Measurements from ENCODE around the gene RSL24D1. TPM values are rescaled to one million over a fixed set of nuclear protein-coding genes. Genes with fewer than 3 reads are reported as not detected.
"Not testable (repeated sequence)": the region's sequence is repeated elsewhere in the genome, so short reads cannot be mapped to it uniquely, and the experiment has no call there.

Gene RSL24D1
- total RNA-seq, 1 donor from 2014 or later, result 74.0 TPM

- intact Hi-C loops (cut with micrococcal nuclease), result loop anchor here (1.0 kb wide), 1 partner anchor 57 kb away; no protein-coding TSS in a partner anchor
Measured at GRCh38 chr15:55220606-55221005, 23.9 kb upstream of the RSL24D1 start.

- intact Hi-C loops (cut with micrococcal nuclease), result no loop called here
Measured at GRCh38 chr15:55218056-55218455, 21.3 kb upstream of the RSL24D1 start.

GRCh38 chr15:55204464-55204863, 7.7 kb upstream of the RSL24D1 start:
- intact Hi-C loops (cut with micrococcal nuclease), result no loop called here

GRCh38 chr15:55202206-55202605, 5.5 kb upstream of the RSL24D1 start:
- intact Hi-C loops (cut with micrococcal nuclease), result no loop called here

GRCh38 chr15:55198706-55199105, 2.0 kb upstream of the RSL24D1 start:
- intact Hi-C loops (cut with micrococcal nuclease), result loop anchor here (5.0 kb wide), 1 partner anchor 1049 kb away; no protein-coding TSS in a partner anchor

- intact Hi-C loops (cut with micrococcal nuclease), result loop anchor here (1.0 to 5.0 kb wide), 9 partner anchors 20 to 1234 kb away; partner anchors contain the start of genes CCPG1, PIERCE2, PIGB and PIGBOS1
Measured at GRCh38 chr15:55197719-55198118, 978 bp upstream of the RSL24D1 start.

GRCh38 chr15:55197362-55197705, 593 bp upstream of the RSL24D1 start:
- intact Hi-C loops (cut with micrococcal nuclease), result loop anchor here (1.0 to 5.0 kb wide), 9 partner anchors 20 to 1234 kb away; partner anchors contain the start of genes CCPG1, PIERCE2, PIGB and PIGBOS1

- intact Hi-C loops (cut with micrococcal nuclease), result loop anchor here (2.0 to 5.0 kb wide), 2 partner anchors 303 to 1051 kb away; no protein-coding TSS in a partner anchor
Measured at GRCh38 chr15:55195996-55196395, 745 bp downstream of the RSL24D1 start.

- intact Hi-C loops (cut with micrococcal nuclease), result loop anchor here (1.0 kb wide), 1 partner anchor 9 kb away; no protein-coding TSS in a partner anchor
Measured at GRCh38 chr15:55194256-55194655, 2.5 kb downstream of the RSL24D1 start.

GRCh38 chr15:55186331-55186730, 10.4 kb downstream of the RSL24D1 start:
- intact Hi-C loops (cut with micrococcal nuclease), result no loop called here

GRCh38 chr15:55183679-55184078, 13.1 kb downstream of the RSL24D1 start:
- intact Hi-C loops (cut with micrococcal nuclease), result no loop called here

GRCh38 chr15:55179141-55179540, 17.6 kb downstream of the RSL24D1 start:
- intact Hi-C loops (cut with micrococcal nuclease), result no loop called here

- intact Hi-C loops (cut with micrococcal nuclease), result no loop called here
Measured at GRCh38 chr15:55170361-55170760, 26.4 kb downstream of the RSL24D1 start.

GRCh38 chr15:55168350-55168974, 28.3 kb downstream of the RSL24D1 start:
- intact Hi-C loops (cut with micrococcal nuclease), result loop anchor here (1.0 to 2.0 kb wide), 3 partner anchors 267 to 1206 kb away; no protein-coding TSS in a partner anchor

- intact Hi-C loops (cut with micrococcal nuclease), result no loop called here
Measured at GRCh38 chr15:55164284-55164683, 32.5 kb downstream of the RSL24D1 start.

GRCh38 chr15:55151631-55152030, 45.1 kb downstream of the RSL24D1 start:
- intact Hi-C loops (cut with micrococcal nuclease), result no loop called here

- intact Hi-C loops (cut with micrococcal nuclease), result not testable (repeated sequence)
Measured at GRCh38 chr15:55143132-55143531, 53.6 kb downstream of the RSL24D1 start.

GRCh38 chr15:55133972-55134371, 62.8 kb downstream of the RSL24D1 start:
- intact Hi-C loops (cut with micrococcal nuclease), result no loop called here

GRCh38 chr15:55132672-55133071, 64.1 kb downstream of the RSL24D1 start:
- intact Hi-C loops (cut with micrococcal nuclease), result no loop called here

Measured in T-helper 1 cell treated with Interleukin-12 subunit alpha and Interleukin-12 subunit beta and Interleukin-4 antibody, amounts not matched to agents 30 ng/mL and 1 ng/mL, for 36 hours (primary cell).